NCI-H1048 (cell line): ENCODE measurements around the gene RARRES2.

Source experiments
- DNase-seq: peaks from one replicate; lab custom pipeline; 2025; lab: John Stamatoyannopoulos, UW

The RARRES2 gene

GRCh38 chr7:150361807-150362621 lies 20.6 kb upstream of the RARRES2 start:
- no peak for DNase-seq

GRCh38 chr7:150361402-150361801 lies 20.0 kb upstream of the RARRES2 start:
- DNase-seq: no peak

- DNase-seq: no peak
Measured at GRCh38 chr7:150360363-150361058, 19.1 kb upstream of the RARRES2 start.

GRCh38 chr7:150359622-150360362 lies 18.4 kb upstream of the RARRES2 start:
- DNase-seq: no peak

- DNase-seq: no peak
Measured at GRCh38 chr7:150358988-150359621, 17.7 kb upstream of the RARRES2 start.

GRCh38 chr7:150358433-150358832 lies 17.0 kb upstream of the RARRES2 start:
- no peak for DNase-seq

- no peak for DNase-seq
Measured at GRCh38 chr7:150357771-150358427, 16.5 kb upstream of the RARRES2 start.

GRCh38 chr7:150357270-150357669 lies 15.8 kb upstream of the RARRES2 start:
- DNase-seq: no peak

- no peak for DNase-seq
Measured at GRCh38 chr7:150356265-150356897, 15.0 kb upstream of the RARRES2 start.

- DNase-seq: no peak
Measured at GRCh38 chr7:150355666-150356059, 14.2 kb upstream of the RARRES2 start.

GRCh38 chr7:150351587-150352194 lies 10.3 kb upstream of the RARRES2 start:
- DNase-seq: no peak

GRCh38 chr7:150346922-150347321 lies 5.5 kb upstream of the RARRES2 start:
- no peak for DNase-seq

- DNase-seq: no peak
Measured at GRCh38 chr7:150345012-150345411, 3.6 kb upstream of the RARRES2 start.

- no peak for DNase-seq
Measured at GRCh38 chr7:150344299-150344698, 2.9 kb upstream of the RARRES2 start.

- DNase-seq: no peak
Measured at GRCh38 chr7:150343225-150343624, 1.8 kb upstream of the RARRES2 start.

- DNase-seq: no peak
Measured at GRCh38 chr7:150342121-150342408, 636 bp upstream of the RARRES2 start.

GRCh38 chr7:150340875-150341262 lies 560 bp downstream of the RARRES2 start:
- DNase-seq: no peak

GRCh38 chr7:150340024-150340749 lies 1.2 kb downstream of the RARRES2 start:
- DNase-seq: no peak

GRCh38 chr7:150339409-150339809 lies 2.0 kb downstream of the RARRES2 start:
- DNase-seq: no peak

GRCh38 chr7:150338166-150338829 lies 3.1 kb downstream of the RARRES2 start:
- DNase-seq: no peak
